Epithelial cell of esophagus (primary cell): ENCODE measurements around the gene ST6GALNAC5.

Experiments
- DNase-seq: peaks from one replicate; pipeline ENCODE4 v3.0.0; 2010; ENCODE audit warnings: low read depth
- H3K4me3 ChIP-seq: 2 replicates; pipeline ENCODE4 v1.5.1; 2011; ENCODE audit warnings: mild to moderate bottlenecking, low read length, control low read depth
- TF ChIP-seq, protein P1 (sequence below): IDR thresholded peaks from 2 replicates; pipeline ENCODE4 v1.5.1; 2011; ENCODE audit warnings: low read depth, mild to moderate bottlenecking, low read length, control low read depth, inconsistent platforms; ENCODE audit not compliant: insufficient read depth; ENCODE audit errors: missing control alignments

The ST6GALNAC5 gene

DNA sequence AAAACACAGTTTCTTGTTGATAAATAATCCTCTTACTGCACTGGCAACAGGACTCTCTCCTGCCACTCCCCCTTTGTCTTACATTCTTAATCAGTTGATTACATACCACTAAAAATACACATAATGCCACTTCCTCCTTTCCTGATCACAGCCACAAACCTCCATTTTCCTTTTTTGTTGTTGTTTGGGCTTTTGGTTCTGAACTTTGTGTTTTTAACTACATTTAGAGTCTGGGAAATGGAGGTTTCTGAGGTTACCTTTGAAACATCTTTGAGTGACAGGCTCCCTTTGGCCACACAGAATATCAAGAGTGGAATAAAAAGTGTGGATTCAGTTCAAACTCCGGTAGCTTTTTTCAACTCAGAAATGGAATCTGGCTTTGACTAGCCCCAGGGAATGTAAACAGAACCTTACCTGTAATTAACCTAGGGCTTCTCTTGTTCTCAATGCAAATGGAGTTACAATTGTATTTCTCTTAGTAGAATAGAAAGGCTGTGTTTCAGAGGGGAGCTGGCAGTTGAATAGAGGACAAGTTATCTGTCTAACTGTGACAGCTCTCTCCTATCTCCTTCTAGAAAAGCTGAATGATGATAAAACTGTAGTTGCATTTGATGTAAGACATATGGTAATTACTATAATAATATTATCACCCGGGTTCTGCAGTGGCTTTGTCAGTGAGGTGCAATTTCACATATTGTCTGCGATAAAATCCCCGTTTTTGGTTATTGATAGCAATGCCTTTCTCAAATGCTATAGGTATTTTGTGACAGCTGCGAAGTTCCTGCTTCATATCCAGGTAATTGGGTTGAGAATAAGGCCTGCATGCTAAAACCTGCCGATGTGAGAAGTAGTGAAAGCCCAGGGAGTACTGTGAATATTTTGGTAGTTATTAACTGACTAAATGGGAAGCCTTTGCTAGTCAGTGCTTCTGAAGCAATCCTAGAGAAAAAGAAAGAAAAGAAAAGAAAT, 66.9 kb downstream of the ST6GALNAC5 start:
- TF ChIP-seq, protein P1, sequence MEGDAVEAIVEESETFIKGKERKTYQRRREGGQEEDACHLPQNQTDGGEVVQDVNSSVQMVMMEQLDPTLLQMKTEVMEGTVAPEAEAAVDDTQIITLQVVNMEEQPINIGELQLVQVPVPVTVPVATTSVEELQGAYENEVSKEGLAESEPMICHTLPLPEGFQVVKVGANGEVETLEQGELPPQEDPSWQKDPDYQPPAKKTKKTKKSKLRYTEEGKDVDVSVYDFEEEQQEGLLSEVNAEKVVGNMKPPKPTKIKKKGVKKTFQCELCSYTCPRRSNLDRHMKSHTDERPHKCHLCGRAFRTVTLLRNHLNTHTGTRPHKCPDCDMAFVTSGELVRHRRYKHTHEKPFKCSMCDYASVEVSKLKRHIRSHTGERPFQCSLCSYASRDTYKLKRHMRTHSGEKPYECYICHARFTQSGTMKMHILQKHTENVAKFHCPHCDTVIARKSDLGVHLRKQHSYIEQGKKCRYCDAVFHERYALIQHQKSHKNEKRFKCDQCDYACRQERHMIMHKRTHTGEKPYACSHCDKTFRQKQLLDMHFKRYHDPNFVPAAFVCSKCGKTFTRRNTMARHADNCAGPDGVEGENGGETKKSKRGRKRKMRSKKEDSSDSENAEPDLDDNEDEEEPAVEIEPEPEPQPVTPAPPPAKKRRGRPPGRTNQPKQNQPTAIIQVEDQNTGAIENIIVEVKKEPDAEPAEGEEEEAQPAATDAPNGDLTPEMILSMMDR = no peak
- no peak for DNase-seq
- no peak overlapping the region for H3K4me3 ChIP-seq

DNA sequence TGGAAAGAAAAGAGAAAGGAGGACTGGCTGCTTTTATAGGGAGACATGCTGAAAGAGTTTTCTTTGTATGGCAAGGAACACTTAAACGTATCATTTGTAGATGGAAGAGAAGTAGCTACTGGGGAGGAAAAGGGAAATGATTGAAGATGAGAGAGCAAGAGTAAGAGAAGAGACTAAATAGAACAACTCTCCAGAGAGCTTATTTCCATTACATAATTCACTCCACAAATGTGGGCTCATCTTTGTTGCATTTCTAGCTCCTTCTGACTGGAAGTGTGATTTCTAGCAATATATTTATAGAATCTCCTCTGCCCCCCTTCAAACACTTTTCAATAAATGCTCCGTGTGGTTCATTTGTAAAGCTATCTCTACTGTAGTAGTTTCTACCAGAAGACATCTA, 71.0 kb downstream of the ST6GALNAC5 start:
- DNase-seq = no peak
- TF ChIP-seq, protein P1 = no peak
- no peak overlapping the region for H3K4me3 ChIP-seq

DNA sequence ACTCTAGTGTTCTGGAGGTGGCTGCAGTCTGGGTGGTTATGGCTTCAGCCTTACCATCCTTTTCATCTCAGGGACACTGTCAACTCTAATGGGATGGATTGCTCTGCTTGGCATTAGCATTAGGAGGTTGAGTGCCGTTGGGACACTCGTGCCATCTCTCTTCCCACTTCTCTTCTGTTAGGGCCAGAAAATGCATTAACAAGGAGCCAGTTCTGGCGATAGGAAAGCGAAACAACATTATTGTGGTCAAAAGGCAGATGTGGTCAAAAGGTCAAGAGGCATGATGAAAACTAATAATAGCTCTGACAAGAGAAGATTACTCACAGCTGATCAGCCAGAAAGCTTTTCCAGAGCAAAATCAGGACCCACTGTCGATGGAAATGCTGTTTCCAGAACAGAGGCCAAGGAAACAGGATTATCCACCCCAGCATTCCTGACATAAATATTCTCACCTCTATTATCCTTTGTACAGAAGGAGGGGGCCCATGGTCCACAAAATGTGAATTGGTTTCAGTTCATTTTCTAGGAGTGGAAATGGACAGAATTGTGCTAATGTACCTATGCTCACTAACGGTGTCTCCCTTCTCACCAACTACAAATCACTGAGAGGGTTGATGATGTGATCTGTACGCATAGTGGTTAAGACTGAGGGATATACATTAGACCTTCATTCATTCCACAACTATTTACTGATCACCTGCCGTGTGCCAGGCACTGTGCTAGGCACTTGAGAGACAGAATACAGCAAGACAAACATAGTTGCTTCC, 72.0 kb downstream of the ST6GALNAC5 start:
- no peak overlapping the region for H3K4me3 ChIP-seq
- TF ChIP-seq, protein P1 = no peak
- no peak for DNase-seq

DNA sequence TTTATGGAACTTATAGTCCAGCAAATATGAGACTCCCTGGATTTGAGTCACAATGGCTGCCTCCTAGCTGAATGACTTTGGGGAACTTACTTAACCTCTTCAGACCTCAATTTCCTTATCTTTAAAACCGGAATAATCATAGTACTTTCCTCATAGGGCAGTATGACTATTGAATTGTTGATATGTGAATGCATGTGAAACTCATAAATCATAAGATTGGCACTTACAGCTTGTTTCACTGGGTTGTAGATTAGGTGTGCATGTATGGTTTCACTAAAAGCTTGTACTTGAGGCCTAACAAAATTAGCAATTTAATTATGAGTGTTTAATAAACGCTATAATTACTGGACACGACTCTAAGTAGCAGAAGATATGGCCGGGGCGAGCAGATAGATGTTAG, 72.5 kb downstream of the ST6GALNAC5 start:
- TF ChIP-seq, protein P1 = no peak
- DNase-seq = no peak
- no peak overlapping the region for H3K4me3 ChIP-seq

DNA sequence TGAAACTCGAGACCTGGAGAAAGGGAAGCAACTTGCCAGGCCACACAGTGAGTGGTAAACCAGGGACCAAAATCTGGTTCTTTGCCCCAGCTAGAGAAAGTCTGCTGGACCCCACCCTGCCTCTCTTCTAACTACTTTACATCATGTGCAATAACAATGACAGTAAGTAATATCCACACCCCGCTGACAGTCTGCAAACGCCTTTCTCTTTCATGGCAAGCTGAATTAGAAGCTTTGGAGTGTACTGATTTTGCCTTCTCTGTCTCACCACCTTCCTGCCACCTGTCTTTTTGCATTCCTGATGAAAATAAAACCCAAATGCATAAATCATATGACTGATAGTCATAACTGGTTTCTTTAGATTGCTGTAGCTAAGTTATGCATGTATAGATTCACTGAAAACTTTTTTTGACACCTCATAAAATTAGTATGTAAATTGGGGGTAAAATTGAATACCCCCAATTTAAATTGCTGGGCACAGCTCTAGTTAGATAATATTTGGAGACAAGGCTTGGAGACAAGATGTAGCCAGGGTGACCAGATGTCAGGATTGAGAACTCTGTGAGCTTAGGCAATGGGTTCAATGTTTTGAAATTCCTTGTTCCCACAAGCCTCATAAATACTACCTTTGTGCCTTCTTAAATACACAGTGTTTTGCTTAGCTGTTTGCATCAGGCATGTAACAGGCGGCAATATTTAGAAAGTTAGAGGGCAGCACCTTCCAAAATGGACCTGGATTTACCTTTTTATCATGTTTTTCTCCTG, 73.5 kb downstream of the ST6GALNAC5 start:
- no peak for DNase-seq
- TF ChIP-seq, protein P1 = no peak
- H3K4me3 ChIP-seq = no peak overlapping the region

DNA sequence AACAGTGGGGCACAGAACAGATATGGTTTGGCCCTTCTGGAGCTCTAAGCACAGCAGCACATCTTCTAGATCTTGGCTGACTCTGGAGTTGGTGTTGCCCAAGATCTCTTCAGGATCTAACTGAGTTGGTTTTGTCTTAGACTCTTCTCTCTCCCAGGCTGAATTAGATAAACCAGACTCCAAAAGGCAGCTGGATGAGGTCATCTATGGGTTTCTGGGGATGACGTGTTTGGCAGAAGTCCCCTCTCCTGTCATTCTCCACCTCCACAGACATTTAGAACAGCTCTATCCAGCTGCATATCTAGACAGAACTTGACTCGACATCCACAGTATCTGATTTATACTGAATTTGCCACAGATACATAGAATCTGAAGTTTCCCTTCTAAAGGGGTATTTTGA, 75.3 kb downstream of the ST6GALNAC5 start:
- no peak overlapping the region for H3K4me3 ChIP-seq
- DNase-seq = no peak
- TF ChIP-seq, protein P1 = no peak
